A673 (cell line): Measurements from ENCODE around the gene ZNF442.

Experiments used
- EZH2 ChIP-seq: fragments of 200-600 bp; sonication (generic); IDR thresholded peaks from 2 replicates; pipeline ENCODE4 v1.6.1; 2017; ENCODE audit warnings: borderline replicate concordance, low read depth, mild to moderate bottlenecking, mixed read lengths, antibody characterized with exemption, low read length; ENCODE audit not compliant: poor library complexity, severe bottlenecking
- TF ChIP-seq, protein P1 (sequence below): fragments of 300-800, 200-600 bp; sonication (generic); conservative IDR thresholded peaks from 2 replicates; pipeline ENCODE4 v1.5.1; 2017; ENCODE audit warnings: low read depth, mild to moderate bottlenecking, antibody characterized with exemption, low read length, moderate library complexity, mixed read lengths

DNA sequence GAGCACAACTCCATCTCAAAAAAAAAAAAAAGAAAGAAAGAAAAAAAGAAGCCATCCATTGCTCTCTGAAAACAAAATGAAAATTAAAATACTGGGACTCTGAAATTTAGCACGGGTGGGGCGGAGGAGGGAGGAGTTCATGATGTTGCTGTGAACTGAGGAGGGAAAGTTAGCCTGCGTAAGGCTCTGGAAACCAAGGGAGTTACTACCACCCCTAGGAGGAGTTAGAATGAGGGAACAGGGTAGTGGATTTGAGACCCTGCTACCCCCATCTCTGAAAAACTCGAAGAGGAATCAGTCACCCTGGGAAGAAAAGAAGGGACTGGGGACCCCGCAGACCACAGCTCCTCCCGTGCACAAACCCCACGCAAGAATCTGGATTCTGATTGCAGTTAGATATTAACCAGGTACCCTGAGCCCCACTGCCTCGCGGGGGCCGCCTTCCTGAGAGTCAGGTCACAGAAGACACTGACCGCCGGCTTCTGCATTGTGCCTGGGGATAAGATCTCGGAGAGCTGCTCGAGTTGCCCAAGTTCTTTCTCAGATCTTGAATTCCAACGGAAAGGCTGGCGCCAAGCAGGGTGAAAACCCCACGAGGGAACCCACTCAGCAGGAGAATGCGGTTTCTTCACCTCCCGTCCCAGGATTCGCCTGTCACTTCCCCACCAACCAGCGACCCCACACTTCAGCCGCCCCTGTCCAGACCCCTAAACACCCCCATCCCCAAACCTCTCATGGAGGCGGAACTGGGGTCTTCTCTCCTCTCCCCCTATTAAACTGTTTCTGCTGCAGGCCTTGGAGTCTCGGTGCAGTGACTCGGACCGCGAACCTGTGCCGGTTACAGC, 870 bp downstream of the ZNF442 start:
- TF ChIP-seq, protein P1, sequence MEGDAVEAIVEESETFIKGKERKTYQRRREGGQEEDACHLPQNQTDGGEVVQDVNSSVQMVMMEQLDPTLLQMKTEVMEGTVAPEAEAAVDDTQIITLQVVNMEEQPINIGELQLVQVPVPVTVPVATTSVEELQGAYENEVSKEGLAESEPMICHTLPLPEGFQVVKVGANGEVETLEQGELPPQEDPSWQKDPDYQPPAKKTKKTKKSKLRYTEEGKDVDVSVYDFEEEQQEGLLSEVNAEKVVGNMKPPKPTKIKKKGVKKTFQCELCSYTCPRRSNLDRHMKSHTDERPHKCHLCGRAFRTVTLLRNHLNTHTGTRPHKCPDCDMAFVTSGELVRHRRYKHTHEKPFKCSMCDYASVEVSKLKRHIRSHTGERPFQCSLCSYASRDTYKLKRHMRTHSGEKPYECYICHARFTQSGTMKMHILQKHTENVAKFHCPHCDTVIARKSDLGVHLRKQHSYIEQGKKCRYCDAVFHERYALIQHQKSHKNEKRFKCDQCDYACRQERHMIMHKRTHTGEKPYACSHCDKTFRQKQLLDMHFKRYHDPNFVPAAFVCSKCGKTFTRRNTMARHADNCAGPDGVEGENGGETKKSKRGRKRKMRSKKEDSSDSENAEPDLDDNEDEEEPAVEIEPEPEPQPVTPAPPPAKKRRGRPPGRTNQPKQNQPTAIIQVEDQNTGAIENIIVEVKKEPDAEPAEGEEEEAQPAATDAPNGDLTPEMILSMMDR, result no peak
- no peak for TF ChIP-seq EZH2
